Panc1 (cell line): ENCODE results near the gene AGBL4. TPM values are rescaled to one million over a fixed set of nuclear protein-coding genes. Genes with fewer than 3 reads are reported as not detected.

Source experiments
- ATAC-seq: fragments of 200-7000 bp; cut with Tn5 transposase; 2 replicates; pipeline ENCODE4 v1.9.1; 2020; ENCODE audit warnings: mild to moderate bottlenecking, moderate library complexity
- BruUV-seq: library from RNA; stranded (reverse); fragments of 400-500 nt; replicated peaks from 2 replicates; lab custom pipeline; 2021; lab: Mats Ljungman, UMichigan
- CTCF ChIA-PET: fragments of 300-600 bp; sonication (Branson Sonifier 250); formaldehyde crosslinking; loops from one replicate; lab custom pipeline; 2022; ENCODE audit warnings: antibody characterized with exemption; lab: Charles Lee
- POLR2A ChIA-PET: fragments of 300-600 bp; sonication (Branson Sonifier 250); formaldehyde crosslinking; loops from one replicate; lab custom pipeline; 2022; ENCODE audit warnings: antibody characterized with exemption; lab: Charles Lee
- DNase-seq: peaks from one replicate; pipeline ENCODE4 v3.0.0-alpha.2; 2010; ENCODE audit warnings: low read depth, low spot score
- H3K27ac ChIP-seq: 2 replicates; pipeline ENCODE4 v1.5.1; 2011; ENCODE audit warnings: mild to moderate bottlenecking, low read length, inconsistent platforms
- H3K27me3 ChIP-seq: fragments of 200-500 bp; sonication (Bioruptor generic); 2 replicates; pipeline ENCODE4 v1.6.0; 2014; ENCODE audit warnings: low read length, inconsistent platforms; ENCODE audit not compliant: control insufficient read depth, insufficient read depth
- H3K36me3 ChIP-seq: fragments of 200-500 bp; sonication (Bioruptor generic); 2 replicates; pipeline ENCODE4 v1.5.1; 2014; ENCODE audit warnings: inconsistent platforms, mild to moderate bottlenecking, low read length, moderate library complexity; ENCODE audit not compliant: control insufficient read depth, insufficient read depth
- H3K4me1 ChIP-seq: 2 replicates; pipeline ENCODE4 v1.5.1; 2011; ENCODE audit warnings: inconsistent platforms, mild to moderate bottlenecking, low read length, moderate library complexity; ENCODE audit not compliant: control insufficient read depth, insufficient read depth
- H3K4me3 ChIP-seq, 2 experiments: 2 replicates each; pipeline ENCODE4 v1.5.1; 2011 to 2012; ENCODE audit warnings: low read depth in 2 of 2, low read length in 2 of 2, mild to moderate bottlenecking in 2 of 2, inconsistent platforms in 1 of 2, moderate library complexity in 1 of 2
- H3K9me3 ChIP-seq: fragments of 200-500 bp; sonication (Bioruptor generic); 2 replicates; pipeline ENCODE4 v1.5.1; 2014; ENCODE audit warnings: low read depth, mild to moderate bottlenecking, inconsistent platforms, low read length, moderate library complexity; ENCODE audit not compliant: control insufficient read depth, insufficient read depth
- CTCF ChIP-seq: fragments of 450-650 bp; IDR thresholded peaks from 2 replicates; pipeline ENCODE4 v1.5.1; 2017; ENCODE audit warnings: mild to moderate bottlenecking
- POLR2AphosphoS5 ChIP-seq: IDR thresholded peaks from 2 replicates; pipeline ENCODE4 v1.6.1; 2012; ENCODE audit warnings: mild to moderate bottlenecking, low read depth, low read length, moderate library complexity
- REST ChIP-seq, 2 experiments: IDR thresholded peaks; 2 replicates each; pipeline ENCODE4 v1.6.1; 2011 to 2012; ENCODE audit warnings: low read depth in 2 of 2, control low read depth in 1 of 2, low read length in 1 of 2, mild to moderate bottlenecking in 1 of 2, moderate library complexity in 1 of 2; ENCODE audit not compliant: insufficient read depth in 1 of 2
- SIN3A ChIP-seq: IDR thresholded peaks from 2 replicates; pipeline ENCODE4 v1.6.1; 2012; ENCODE audit warnings: low read depth, mild to moderate bottlenecking, low read length, moderate library complexity, borderline replicate concordance; ENCODE audit not compliant: insufficient read depth
- TCF7L2 ChIP-seq: IDR thresholded peaks from 2 replicates; pipeline ENCODE4 v1.6.1; 2011; ENCODE audit warnings: mild to moderate bottlenecking, low read depth, low read length, inconsistent platforms
- in situ Hi-C: cut with HindIII; loops from 2 replicates; pipeline ENCODE4 v1.10.0; 2016; ENCODE audit warnings: low sequenced_read_pairs, low pct_unique_long_range_greater_than_20kb
- intact Hi-C: fragments of 100-400 bp; cut with micrococcal nuclease; formaldehyde crosslinking; loops from one replicate; pipeline ENCODE4 v1.10.0; 2022; ENCODE audit not compliant: unreplicated experiment
- total RNA-seq: library from RNA; stranded (reverse); gene quantifications from one replicate; pipeline ENCODE4 v1.2.1, GENCODE V29; 2021; ENCODE audit not compliant: unreplicated experiment

The AGBL4 gene
- total RNA-seq, 1 experiment from 2014 or later, result not detected

GRCh38 chr1:49240709-49241221 is 783.0 kb downstream of the AGBL4 start:
- Histone ChIP-seq H3K9me3 (0 out of 2 replicates have a peak, but pooled peaks cover 3% of the 10 kb centered on the region), H3K4me1 (no peaks in the 10 kb centered on the region), H3K4me3 (no peak overlapping the region), H3K36me3 (no peaks in the 10 kb centered on the region), H3K27ac (no peak overlapping the region), H3K27me3 (no peaks in the 10 kb centered on the region)
- in situ Hi-C loops (no loop called here), intact Hi-C loops (no loop called here)
- BruUV-seq, result no TSS peak
- no peak for TF ChIP-seq POLR2AphosphoS5
- no peak for TF ChIP-seq TCF7L2
- TF ChIP-seq REST (IDR thresholded peaks at IDR 0.05; ENCODE audit: insufficient read depth in 1 of 2, low read depth in 2 of 2, low read length in 1 of 2), result no peak
- no peak for TF ChIP-seq SIN3A
- TF ChIP-seq CTCF, result no peak
- ATAC-seq (no peak), DNase-seq (no peak)
- ChIA-PET CTCF (no interaction called here), POLR2A (no interaction called here)

- H3K4me3 ChIP-seq, result no peak overlapping the region
- H3K9me3 ChIP-seq, result 0 out of 2 replicates have a peak, but pooled peaks cover 3% of the 10 kb centered on the region
- ATAC-seq (no peak), DNase-seq (no peak)
- intact Hi-C loops (no loop called here), in situ Hi-C loops (no loop called here)
- no TSS peak for BruUV-seq
- no peak overlapping the region for H3K27ac ChIP-seq
- H3K36me3 ChIP-seq, result no peaks in the 10 kb centered on the region
- POLR2A ChIA-PET, result no interaction called here
- no peak for TF ChIP-seq POLR2AphosphoS5
- TF ChIP-seq SIN3A, result no peak
- no peak for TF ChIP-seq CTCF
- no peak for TF ChIP-seq TCF7L2
- no peak for TF ChIP-seq REST (IDR thresholded peaks at IDR 0.05; ENCODE audit: insufficient read depth in 1 of 2, low read depth in 2 of 2, low read length in 1 of 2)
- H3K27me3 ChIP-seq, result no peaks in the 10 kb centered on the region
- CTCF ChIA-PET, result no interaction called here
- H3K4me1 ChIP-seq, result no peaks in the 10 kb centered on the region
Measured at GRCh38 chr1:49234988-49235387, 788.8 kb downstream of the AGBL4 start.
